GM21576 (cell line): ENCODE data around the gene XRCC2.

ENCODE experiments used
- ATAC-seq: cut with Tn5 transposase; IDR thresholded peaks from one replicate; pipeline ENCODE4 v1.9.1; 2021; ENCODE audit warnings: mild to moderate bottlenecking, moderate library complexity; ENCODE audit not compliant: unreplicated experiment

XRCC2 gene

DNA sequence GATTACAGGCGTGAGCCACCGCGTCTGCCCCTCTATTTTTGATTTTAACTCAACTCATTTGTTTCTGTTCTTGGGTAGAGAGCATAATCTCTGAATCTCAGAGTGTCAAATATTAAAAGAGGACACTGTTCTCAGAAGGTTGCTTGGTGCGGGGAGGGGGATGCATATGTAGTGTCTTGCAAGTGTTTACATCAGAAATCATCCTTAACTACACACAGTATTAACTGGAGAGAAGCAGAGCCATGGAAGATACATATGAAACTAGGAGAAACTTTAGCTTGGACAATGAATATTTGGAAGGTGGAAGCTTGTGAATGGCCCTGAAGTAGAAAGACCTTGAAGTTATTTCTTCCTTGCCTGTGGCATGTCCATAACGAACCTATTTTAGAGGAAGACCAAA is 57.5 kb downstream of the XRCC2 start:
- ATAC-seq = no peak

DNA sequence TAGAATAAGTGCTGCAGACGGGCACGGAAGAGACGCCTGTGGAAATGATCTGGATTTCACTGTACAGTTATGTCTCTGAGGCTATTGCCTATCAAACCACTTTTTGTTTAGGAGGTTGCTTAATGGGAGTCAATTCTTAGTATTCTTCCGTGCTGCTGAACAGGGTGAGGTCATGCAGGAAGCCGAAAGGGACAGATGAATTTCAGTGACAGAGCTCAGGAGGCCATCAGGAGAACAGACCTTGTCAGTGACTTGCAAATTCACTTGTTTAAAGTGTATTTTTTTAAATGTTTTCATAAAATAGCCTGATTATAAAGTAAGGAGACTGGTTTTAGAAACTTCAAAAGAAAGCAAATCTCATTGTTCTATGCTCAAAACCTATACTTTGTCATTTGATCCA is 58.9 kb downstream of the XRCC2 start:
- ATAC-seq = no peak

DNA sequence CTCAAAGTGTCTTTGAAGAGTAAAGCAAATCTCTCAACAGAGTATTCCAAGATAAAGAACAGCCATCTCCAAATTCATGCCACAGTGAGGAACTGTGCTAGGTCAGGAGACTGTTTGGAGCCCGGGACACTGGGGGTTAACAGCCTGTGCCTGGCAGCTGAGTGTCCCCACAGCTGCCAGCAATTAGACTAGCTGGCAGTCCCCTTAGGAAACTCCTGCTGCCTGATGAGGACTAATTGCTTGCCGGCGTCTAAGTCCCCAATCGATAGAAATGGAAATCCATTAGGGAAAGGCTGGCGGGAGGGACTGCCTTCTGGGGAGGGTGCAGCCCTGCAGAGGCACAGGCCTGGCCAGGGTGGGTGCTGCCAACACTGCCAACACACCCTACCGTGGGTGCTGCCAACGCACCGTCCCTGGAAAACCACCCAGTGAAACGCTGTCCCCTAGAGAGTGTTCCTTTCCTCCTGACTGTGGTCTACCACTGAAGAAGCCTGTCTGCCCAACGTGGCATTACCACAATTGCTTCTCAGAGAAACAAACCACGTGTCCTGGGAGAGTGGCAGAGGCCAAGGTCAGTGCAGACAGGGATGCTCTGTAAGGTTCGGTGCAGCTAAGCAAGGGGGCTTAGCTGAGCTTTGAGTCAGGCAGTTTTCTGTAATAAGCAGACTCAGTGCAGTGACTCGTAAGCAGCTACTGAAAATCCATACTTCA is 60.8 kb downstream of the XRCC2 start:
- ATAC-seq = no peak

DNA sequence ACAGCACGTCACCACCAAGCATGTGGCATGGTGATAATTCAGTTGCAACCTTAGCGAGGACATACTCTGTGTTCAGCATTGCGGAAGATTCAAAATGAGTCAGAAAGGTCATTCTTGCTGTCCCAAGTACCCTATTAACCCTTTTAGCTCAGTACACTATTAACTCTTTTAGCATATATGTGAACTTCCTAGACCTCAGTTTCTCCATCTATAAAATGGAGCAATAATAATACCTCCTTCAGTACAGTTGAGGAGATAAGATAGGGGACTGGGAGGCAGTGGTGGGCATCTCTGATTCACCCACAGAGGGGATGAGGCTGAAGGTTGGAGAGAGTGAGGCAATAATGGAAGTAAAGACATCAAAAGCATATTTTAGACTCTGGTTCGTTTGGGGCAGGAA is 67.3 kb downstream of the XRCC2 start:
- no peak for ATAC-seq

DNA sequence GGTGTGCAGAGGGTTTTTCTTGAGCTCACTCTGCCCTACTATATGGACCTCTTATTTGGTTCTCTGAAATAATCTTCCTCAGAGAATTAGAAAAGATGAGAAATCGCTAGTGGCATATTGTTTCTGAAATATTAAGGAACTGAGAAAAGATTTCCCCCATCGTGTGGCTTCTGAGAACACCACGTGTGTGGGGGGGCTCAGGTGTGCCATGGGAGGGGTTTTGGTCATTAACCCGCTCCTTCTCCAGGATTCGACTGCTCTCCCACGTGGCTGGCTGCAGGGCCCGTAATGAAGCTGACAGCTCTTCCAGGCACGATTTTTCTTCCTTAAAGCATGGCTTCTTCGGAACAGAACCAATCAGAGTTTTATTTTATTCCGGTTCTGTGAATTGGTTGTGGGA is 67.7 kb downstream of the XRCC2 start:
- no peak for ATAC-seq

DNA sequence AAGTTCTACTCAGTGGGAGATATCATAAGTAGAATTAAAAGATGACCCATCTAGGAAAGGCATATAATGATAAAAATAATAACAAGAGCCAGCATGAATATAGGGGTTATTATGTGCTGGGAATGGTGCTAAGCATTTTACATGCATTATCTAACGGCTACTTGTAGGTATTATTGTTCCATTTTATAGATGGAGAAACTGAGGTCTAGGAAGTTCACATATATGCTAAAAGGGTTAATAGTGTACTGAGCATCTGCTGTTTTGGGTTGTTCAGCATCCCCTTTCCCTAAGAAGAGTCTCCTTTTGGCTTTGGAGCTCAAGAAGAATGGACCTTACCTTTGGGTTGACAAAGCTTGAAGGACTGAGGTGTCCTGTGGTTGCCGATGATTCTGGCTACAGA is 68.9 kb downstream of the XRCC2 start:
- no peak for ATAC-seq

DNA sequence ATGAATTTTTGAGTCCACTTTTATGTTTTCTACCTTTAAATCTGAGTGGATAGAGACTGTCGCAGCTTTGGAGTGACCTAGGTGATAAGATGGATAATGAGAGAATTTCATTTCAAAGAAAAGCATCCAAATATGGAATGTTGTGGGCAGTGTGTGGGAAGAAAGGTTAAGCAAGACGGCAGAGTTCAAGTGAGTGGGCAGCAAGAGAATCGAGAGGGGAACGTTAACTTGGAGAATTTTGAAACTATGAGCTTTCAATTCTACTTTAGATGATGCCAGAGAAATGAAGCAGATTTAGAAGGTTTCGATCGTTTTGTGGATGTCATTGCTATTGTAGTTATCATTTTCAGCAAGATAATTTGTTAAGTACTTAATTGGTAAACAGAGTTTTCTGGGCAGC is 73.0 kb downstream of the XRCC2 start:
- ATAC-seq = no peak

DNA sequence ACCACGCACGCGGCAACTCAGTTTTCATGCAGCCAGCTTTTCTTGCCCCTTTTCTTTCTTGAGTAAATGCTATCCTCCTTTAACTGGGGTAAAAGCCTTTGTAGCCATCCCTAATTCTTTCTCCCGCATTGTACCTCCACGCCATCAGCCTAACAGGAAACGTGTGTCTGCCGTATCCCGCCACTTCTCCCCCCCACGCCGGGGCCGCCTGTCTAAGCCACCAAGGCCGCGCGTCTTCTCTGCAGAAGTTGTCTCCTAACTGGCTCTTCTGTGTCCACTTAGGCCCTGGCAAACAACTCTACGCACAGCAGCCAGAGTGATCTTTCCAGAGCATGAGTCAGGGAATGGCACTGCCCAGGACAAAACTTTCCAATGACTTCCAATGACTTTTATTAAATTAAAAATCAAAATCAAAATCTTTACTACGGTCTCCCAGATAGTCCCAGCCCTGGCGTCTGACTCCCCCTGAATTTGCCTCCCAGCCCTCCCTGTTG is 74.6 kb downstream of the XRCC2 start:
- ATAC-seq = no peak

DNA sequence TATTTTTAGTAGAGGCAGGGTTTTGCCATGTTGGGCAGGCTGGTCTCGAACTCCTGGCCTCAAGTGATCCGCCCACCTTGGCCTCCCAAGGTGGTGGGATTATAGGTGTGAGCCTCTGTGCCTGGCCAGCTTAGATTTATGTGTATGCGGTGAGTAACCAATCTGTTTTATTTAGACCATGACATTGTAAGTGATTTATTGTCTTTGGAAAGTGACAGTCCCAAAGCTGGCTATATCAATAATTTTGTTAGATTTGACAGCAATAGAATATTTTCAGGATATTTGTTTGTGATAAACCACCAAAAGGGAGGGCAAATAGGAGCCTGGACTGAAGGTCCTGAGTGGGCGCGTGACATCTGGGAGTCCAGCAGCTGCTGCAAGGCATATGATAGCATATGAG is 75.7 kb downstream of the XRCC2 start:
- no peak for ATAC-seq

DNA sequence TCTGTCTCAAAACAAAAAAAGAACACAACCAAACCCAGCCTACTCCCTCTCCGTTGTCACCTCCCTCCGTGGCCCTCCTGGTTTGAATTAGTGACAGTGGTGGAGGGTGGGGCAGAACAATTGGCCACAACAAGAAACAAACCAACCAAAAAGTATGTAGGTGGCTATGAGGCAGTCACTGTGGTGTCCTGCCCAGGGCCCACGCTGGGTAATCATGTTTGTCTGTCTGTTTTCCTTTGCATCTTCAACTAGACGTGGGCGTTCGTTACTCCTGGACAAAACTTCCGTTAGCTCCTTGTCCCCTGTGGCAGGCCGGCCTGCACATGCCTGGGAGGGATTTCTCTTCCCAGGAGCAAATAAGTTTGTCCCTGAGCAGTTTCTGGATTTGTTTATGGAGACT is 78.4 kb downstream of the XRCC2 start:
- ATAC-seq = no peak

DNA sequence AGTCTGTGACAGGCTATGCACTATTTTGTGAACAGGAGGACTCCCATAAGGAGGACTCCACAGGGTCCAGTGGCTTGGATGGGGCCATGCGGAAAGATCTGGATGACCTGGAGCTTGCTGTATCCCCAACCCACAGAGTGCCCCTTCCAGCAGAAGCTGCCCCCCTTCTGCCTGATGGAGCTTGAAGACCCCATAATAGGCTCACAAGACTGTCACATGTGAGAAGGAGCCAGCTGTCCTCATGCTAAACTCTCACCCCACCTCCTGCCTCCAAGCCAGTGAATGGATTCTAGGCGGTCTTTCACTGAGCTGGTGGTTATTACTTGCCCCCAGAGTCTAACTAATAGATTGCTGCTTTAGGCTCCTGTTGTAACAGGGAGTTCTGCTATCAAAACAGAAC is 79.1 kb downstream of the XRCC2 start:
- no peak for ATAC-seq
